DMS153 treated with DMSO at 0.1 percent for 48 hours (cell line): Measurements from ENCODE around the gene PSMG4.

Experiments
- DNase-seq: peaks from one replicate; lab custom pipeline; 2025; ENCODE audit not compliant: unreplicated experiment; lab: John Stamatoyannopoulos, UW

The PSMG4 gene, protein sequence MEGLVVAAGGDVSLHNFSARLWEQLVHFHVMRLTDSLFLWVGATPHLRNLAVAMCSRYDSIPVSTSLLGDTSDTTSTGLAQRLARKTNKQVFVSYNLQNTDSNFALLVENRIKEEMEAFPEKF

DNA sequence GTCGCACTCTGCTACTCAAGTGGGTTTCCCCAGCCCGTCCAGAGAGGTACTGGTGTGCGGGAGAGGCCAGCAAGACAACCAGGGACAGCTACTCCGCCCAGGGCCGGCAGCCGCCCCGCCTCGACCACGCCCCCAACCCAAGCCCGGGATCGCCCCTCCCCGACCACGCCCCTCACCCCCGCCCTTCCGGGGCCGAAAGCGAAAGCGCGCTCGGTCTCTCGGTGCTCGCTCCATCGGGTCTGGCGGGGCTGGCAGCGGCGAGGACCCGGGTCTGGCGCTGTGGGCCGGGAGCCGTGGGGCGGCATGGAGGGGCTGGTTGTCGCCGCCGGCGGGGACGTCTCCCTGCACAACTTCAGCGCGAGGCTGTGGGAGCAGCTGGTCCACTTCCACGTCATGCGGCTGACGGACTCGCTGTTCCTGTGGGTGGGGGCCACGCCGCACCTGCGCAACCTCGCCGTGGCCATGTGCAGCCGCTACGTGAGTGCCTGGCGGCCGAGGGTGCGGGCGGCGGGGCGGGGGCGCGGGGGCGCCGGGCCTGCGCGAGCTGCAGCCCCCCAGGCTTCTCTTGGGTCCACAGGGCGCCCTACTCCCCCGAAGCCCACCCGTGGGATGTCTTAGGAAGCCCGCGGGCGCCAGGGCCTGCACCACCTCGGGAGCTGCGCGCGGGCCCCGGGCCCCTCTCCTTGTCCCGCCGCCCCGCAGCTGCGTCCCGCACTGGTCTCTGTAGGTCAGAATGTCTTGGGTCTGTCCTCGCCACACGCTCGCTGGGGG is at the start of gene PSMG4:
TSS of gene PSMG4 (plus strand) at position 228 of the 771 bp plus-strand sequence. CDS start at position 304, 76 bp downstream.
- DNase-seq, result peak; percentile 41

DNA sequence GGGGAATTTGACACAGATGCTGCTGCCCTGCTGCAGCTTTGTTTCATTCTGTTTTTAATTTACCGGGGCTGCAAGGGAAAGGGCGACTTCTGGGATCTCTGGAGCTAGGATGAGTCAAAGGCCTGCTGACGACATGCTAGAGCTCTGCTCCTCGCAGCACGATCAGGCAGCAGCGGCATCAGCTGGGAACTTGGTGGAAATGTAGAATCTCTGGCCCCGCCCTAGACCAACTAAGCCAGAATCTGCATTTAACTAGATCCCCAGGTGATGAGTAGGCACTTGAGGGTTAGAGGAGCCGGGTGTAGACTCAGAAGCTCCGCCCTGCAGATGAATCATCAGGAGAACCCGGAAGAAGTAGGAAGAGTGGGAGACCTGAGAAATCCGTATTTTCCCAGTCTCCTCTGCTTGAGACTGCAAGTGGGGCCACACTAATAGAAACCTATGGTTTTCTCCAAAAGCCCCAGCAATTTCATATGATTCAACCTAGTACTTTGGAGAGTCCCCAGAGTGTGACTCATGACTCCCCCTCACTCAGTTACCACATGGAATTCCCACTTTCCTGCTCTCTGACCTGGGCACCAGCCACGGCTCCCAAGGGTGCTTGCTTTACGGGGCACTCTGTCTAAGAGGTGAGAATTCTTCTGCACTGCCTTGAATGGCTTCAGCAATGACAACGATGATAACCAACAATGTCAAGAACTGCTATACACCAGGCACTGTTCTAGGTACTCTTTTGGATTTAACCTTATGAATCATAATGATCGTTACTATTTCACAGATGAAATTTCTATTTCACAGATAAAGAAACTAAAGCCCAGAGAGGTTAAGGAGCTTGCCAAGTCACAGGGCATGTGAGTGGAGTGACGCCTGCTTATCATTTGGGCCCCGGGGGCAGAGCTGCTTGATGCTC is 49.4 kb upstream of the PSMG4 start:
- DNase-seq, result peak; percentile 49

DNA sequence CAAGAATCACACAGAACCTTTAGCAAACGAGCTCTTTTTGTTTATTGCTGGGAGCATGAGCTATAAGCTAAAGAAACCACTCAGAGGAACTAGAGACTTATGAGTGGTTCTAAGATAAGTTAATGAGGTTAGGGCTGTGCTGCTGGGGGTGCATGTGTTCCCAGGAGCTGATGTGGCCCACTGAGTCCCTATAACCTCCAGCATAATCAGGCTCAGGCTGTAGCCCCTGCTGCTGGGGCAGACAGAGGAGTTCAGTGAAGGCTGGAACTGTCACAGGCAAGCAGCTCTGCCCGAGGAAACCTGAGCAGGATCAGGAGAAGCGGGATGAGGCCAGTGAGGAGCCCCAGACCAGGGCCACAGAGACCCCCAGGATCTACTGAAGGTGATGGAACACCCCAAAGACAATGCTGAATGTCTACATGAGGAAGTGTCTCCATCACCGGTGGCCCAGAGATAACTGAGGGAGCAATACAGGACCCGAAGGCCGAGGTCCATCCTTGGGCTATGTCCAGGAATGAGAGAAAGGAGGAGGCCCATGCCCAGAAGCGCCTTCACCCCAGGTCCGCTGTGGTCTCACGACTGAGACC is 48.6 kb upstream of the PSMG4 start:
- DNase-seq, result no peak

DNA sequence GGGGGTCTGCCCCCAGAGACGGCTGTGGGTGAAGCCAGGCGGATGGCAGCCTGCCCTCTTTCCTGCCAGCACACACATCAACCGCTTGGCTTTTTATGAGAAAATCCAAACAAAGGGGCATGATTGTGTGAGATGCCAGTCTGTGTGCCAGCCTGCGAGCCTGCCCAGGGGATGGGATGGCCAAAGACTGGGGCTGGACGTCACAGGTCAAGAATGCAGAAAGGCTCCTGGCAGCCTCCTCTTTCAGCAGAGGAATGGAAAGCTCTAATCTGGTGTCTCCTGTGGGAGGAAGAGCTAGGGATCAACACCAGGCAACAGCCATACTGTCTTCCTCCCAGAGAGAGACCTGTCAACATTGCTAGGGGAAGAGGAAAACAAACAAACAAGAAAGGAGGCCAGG is 47.1 kb upstream of the PSMG4 start:
- DNase-seq, result no peak

DNA sequence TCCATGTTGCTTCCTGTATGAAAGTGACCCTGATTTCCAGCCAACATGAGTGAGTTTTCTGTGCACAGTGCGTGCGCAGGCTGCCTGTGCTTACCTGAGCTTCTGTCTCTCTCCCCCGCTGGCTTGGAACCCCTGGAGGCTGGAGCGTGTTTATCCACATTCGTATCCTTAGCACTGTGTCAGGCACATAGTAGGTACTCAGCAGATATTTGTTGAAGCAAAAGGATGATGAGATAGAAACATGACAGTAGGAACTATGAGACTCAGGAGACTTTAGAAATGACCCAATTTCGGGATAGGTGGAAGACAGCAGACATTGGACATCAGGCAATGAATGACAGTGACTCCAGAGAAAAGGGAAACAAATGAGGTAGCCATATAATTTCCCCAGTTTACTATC is 46.5 kb upstream of the PSMG4 start:
- no peak for DNase-seq

DNA sequence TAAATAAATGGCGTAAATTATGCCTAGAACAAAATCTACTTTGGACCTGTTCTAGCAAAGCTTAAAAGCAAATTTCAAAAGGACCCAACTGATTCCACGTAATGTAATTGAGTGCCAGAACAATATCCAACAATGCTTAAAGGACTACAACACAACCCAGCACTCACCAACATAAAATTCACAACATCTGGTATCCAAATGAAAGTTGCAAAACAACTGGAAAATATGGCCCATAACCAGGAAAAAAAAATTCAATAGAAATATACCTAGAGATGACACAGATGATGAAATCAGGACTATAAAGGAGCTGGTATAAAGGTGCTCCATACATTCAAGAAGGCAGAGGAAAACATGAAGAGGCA is 45.4 kb upstream of the PSMG4 start:
- no peak for DNase-seq

DNA sequence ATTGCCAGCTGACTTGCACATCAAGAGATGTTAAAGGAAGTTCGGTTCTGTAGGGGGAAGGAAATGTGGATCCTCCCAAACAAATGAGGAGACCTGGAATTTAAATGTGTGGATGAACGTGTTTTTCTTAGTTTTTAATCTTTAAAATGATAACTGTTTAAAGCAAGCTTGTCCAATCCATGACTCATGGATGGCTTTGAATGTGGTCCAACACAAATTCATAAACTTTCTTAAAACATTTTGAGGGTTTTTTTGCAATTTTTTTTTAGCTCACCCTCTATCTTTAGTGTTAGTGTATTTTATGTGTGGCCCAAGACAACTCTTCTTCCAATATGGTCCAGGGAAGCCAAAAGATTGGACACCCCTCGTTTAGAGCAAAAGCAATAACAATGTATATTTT is 43.8 kb upstream of the PSMG4 start:
- DNase-seq, result no peak

DNA sequence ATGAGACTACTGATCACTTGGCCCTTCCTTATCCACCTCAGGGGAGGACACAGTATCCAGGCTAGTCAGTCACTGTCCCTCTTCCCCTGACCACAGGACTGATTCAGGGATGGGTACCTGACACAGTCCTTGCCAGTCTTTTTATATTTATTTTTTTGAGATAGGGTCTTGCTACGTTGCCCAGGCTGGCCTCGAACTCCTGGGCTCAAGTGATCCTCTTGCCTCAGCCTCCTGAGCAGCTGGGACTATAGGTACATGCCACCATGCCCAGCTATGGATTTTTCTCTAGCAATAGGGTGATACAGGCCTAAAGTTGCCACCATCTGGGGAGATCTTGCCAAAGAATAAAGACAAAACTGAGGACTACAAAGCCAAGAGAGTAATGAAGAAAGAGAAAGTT is 41.5 kb upstream of the PSMG4 start:
- no peak for DNase-seq

DNA sequence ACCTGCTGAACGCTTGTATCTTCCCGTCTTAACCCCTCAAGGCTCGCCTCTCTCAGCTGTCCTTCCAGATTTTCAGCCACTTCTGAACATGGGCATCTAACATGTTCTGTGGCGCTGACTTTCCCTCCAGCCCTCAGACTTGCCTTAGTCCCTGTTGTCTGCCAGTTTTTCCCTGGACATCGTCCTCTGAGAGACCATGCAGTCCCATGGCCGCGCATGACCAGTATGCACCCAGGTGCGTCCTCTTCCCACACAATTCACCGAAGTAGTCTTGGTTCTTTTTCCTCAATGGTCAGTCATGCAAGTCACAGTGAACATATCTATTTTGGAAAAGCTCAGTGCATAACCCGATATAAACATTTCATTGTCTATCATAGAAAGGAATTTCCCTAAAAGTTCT is 40.5 kb upstream of the PSMG4 start:
- DNase-seq, result no peak

DNA sequence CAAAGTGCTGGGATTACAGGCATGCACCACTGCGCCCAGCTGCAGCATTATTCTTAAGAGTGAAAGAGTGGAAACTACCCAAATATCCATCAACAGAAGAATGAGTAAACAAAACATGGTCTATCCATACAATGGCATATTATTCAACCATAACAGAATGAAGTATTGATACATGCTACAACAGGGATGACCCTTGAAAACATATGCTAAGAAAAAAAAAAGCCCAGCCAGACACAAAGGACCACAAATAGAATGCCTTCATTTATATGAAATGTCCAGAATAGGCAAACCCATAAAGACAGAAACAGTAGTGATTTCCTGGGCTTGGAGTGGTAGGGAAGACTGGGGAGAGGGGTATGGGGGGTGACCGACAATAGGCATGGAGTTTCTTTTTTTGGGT is 38.4 kb upstream of the PSMG4 start:
- no peak for DNase-seq

DNA sequence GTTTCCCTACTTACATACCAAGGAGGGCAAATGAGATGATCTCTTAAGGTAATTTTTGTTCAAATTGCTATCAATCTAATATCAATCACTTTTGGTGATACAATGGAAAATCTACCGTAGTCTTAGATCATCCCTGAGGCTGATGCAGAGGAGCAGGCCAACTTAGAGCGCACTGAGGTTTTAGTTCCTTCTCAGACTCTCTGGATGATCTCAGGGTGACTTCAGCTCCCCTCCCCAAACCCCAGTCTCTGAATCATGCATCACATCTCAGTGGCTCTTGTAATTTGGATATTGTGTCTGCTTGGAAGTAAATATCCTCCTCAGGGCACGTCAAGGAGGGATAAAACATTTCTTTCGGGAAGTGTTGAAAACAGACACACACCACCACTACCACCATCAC is 37.2 kb upstream of the PSMG4 start:
- DNase-seq, result no peak

DNA sequence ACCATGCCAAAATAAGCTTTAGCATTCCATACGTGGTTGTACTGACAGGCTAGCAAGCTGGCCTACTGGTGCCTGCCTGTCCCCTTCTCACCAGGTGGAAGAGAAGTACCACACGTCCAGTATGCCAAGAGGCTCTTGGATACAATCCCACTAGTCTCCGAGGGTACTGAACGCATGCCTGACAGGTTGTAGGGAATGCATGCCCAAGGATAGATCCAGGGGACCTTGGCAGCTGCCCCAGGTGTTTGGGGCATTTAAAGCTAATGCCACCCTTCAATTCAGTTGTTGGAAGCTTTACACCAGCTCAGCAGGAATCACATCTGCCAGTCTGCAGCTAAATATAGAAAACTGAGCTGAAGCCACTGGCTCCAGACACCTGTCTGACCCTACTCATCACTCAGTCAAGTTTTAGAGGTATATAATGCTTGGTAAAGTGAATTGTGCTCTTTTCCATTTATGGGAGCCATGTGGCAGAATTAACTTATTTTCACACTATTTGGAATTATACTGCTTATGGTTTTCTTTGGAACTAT is 36.2 kb upstream of the PSMG4 start:
- DNase-seq, result no peak

DNA sequence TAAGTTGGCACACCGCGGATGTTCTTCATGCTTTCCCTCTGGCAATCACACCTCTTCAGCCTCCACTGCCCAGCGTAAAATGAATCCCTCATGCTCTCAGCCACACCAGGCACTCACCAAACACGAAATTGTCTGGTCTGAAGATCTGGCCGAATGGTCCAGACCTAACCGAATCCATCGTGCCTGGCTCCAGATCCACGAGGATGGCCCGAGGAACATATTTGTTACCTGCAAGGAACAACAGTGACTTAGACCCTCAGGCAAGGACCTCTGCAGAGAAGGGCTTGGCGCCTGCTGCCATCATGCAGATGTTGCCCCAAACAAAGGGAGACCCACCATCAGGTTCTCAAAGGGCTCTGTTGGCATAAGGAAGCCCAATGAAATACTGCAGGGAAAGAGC is 32.7 kb upstream of the PSMG4 start:
- DNase-seq, result no peak

DNA sequence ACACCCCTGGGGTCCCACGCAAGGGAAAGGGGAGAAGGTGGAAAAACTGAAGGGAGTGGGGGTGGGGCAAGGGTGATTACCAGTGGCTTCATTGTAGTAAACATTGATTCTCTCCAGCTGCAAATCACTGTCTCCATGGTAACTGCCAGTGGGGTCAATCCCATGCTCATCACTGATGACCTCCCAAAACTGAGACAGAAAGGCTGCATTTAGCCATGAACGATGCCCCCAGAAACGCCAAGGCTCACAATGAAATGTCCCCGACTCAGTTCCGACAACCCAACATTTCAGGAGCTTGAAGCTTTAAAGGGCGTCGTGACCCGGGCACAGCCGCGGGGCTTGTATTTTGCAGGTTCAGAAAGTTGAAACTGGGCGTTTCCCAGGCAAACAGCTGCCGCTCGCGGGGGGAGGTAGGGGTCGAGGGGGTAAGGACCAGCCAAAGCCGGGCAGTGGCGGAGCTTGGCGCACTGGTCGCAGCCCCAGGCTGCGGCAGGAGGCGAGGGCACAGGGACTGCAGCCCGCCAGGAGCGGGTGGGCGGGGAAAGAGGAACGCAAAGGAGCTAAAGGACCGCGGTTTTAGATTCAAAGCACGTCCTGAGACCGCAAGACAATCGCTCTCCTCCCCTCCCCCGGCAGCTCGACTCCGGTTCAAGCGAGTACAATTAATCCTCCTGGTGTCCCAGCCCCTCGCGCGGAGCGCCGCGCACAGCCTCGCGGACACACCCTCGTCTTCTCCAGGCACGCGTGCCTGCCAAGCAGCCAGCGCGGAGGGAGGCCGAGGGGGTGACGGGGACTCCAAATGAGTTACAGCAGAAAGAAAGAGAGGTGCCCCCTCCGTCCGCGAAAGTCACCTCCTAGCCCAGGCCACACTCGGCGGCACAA is 32.0 kb upstream of the PSMG4 start:
- no peak for DNase-seq

DNA sequence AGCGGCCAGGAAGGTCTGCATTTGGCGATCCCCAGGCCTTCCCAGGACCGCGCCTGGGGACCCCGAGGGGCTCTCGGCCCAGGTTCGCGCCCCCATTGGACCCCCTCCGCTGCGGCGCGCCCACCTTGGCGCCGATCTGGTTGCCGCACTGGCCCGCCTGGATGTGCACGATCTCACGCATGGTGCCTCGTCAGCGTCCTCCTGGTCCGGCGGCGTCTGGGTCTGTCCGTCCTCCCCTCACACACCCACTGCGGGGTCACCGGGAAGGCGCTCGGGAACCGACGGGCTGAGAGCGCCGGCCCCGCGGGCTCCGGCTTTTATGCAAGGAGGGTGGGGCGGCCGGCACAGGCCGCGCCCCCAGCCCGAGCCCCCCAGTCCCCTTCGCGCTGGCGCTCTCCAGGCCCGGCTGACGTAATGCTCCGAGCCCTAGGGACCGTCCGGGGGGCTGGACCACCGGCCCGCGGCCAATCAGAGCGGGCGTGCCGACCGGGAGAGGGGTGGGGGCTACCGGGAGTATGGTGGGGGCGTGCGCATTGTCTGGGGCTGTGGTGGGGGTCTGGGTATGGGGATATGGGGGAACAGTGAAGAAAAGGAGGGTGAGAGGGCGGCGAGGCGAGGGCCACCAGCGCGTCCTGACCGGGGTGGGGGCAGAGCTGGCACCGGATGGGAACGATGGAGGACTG is 31.2 kb upstream of the PSMG4 start, which contains the start of gene TUBB2B:
TSS of gene TUBB2B (minus strand) at position 291 of the 683 bp plus-strand sequence. CDS start at position 181, 110 bp downstream.
- no peak for DNase-seq

DNA sequence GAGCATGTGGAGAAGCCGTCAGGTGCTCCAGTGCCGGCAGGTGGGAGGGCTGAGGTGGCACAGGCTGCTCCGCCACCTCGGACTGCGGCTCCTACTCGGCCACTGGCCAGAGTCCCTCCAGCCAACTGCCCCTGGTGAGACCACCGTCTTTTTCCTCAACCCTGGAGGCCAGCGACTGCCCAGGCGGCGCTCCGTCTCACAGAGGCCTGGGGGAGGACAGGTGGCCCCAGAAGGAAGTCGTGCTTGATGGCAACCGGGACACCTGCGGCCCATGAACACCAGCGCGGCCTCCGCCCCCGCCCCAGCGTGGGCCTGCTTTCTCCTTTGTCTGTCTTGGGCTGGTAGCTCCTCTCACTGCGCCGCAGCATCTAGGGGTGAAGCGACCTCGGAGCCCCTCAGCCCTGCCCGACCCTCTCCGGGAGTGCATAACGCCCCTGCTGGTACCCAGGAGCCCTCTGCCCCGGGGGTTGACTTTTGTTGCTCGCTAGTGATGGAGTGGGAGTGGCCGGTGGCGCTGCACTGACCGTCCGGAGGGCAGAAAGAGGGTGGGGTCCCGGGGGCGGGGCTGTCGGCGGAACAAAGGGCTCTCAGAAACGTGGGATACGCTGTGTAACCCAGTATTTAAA is 30.6 kb upstream of the PSMG4 start:
- DNase-seq, result peak; percentile 52

DNA sequence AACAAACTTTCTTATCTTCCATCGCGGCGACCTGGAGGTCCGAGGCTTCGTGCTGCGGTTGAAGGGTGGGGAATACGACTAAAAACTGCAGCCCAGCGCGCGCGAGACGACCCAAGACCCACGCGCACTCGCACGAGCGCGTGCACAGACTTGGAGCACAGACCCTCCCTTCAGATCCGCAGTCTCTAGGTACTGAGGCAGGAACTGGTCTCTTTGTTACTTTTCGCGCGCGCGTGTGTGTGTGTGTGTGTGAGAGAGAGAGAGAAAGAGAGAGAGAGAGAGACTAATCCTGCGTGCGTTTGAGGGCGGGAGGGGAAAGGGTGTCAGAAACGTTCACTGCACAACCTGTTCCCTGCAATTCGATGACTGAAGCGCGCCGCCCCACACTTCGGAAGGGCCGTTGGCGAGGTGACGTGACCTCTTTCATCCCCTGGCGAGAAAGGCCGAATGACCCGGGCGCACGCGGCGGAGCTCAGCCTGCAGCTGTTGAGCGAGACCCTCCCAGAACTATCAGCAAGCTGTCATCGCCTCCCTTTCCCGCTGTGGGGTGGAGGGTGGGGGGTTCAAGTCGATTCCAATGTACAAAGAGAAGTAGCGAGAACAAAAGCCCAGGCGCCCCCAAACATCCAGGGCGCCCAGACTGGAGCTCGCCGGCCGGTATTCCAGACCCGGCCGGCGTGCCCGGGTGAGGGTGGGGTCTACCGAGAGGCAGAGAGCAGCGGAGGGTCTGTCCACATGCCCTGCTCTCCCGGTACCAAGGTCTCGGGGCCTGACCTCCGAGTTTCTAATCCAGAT is 29.8 kb upstream of the PSMG4 start:
- DNase-seq, result peak; percentile 17

DNA sequence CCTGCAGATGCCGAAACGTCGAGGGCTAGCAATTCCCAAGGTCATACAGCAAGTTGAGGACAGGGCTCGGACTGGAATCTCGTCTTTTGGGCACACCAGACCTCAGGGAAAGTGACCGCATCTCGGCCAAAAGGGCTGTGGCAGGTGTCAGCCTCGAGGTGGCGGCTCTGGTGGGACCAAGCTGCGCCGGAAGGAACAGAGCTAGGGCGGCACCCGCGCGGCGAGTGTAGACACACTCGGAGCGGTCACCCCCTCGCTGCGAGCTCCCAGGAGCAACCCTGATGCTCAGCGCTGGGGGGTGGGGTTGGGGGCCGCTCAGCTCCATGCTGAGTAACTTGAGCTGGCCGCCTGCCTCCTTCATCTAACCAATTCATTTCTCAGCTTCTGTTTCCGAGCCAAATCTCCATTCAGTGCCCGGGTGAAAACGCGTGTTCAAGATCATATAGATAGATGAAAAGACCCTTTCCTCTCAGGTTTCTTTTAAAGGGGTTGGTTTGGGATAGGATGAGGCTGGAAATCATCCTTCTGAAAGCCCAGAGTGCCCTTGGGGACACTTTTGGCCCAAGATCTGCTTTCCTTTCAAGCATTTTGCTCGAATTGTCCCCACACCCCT is 29.1 kb upstream of the PSMG4 start:
- DNase-seq, result no peak
